Esophagus muscularis mucosa (tissue), 4 donors: ENCODE data around the gene SLTM. TPM values are rescaled to one million over a fixed set of nuclear protein-coding genes. Genes with fewer than 3 reads are reported as not detected.
"Not testable (repeated sequence)": the region's sequence is repeated elsewhere in the genome, so short reads cannot be mapped to it uniquely, and the experiment has no call there.

Source experiments
- DNase-seq: peaks from one replicate; pipeline ENCODE4 v3.0.0-alpha.2; 2017; ENCODE audit errors: extremely low spot score
- H3K27ac ChIP-seq, 4 donors: fragments of 200-600 bp; sonication (generic); replicated peaks in 1 of 4; 1 replicate in 3 of 4; 2 replicates in 1 of 4; pipeline ENCODE4 v1.5.1; 2016 to 2019; ENCODE audit warnings: mild to moderate bottlenecking in 1 of 4
- H3K27me3 ChIP-seq, 4 donors: fragments of 200-600 bp; sonication (generic); one replicate each; pipeline versions ENCODE4 v1.5.1 to v1.6.0; 2016 to 2019
- H3K36me3 ChIP-seq, 4 donors: fragments of 200-600 bp; sonication (generic); one replicate each; pipeline ENCODE4 v1.5.1; 2016 to 2019
- H3K4me1 ChIP-seq, 4 donors: fragments of 200-600 bp; sonication (generic); one replicate each; pipeline ENCODE4 v1.5.1; 2016 to 2019
- H3K4me3 ChIP-seq, 4 donors: fragments of 200-600 bp; sonication (generic); 1 replicate in 2 of 4; 2 replicates in 2 of 4; pipeline ENCODE4 v1.5.1; 2016 to 2019; ENCODE audit warnings: mild to moderate bottlenecking in 4 of 4, moderate library complexity in 1 of 4
- H3K9me3 ChIP-seq, 4 donors: fragments of 200-600 bp; sonication (generic); 1 replicate in 3 of 4; 2 replicates in 1 of 4; pipeline ENCODE4 v1.5.1; 2016 to 2019
- CTCF ChIP-seq, 3 experiments: fragments of 200-600 bp in 2 of 3; fragments of 450-650 bp in 1 of 3; sonication (generic) in 2 of 3; IDR thresholded peaks; one replicate each; pipeline ENCODE4 v1.5.1; 2017 to 2019; ENCODE audit warnings: antibody characterized with exemption in 3 of 3, mild to moderate bottlenecking in 2 of 3, moderate library complexity in 1 of 3
- EP300 ChIP-seq: sonication (generic); formaldehyde crosslinking; IDR thresholded peaks from one replicate; pipeline ENCODE4 v1.6.1; 2017; ENCODE audit warnings: antibody characterized with exemption
- POLR2A ChIP-seq: fragments of 450-650 bp; IDR thresholded peaks from one replicate; pipeline ENCODE4 v1.6.1; 2017; ENCODE audit warnings: antibody characterized with exemption, moderate library complexity, mild to moderate bottlenecking, low read depth
- POLR2AphosphoS5 ChIP-seq, 2 donors: sonication (generic); formaldehyde crosslinking; IDR thresholded peaks; one replicate each; pipeline ENCODE4 v1.6.1; 2017; ENCODE audit warnings: antibody characterized with exemption in 2 of 2
- WGBS: methylation state at CpG from one replicate; pipeline ENCODE4 v1.1.5; 2018; 5-methylcytosine and 5-hydroxymethylcytosine counted together
- intact Hi-C: fragments of 100-400 bp; cut with DNase I; formaldehyde crosslinking; loops from one replicate; pipeline ENCODE4 v1.15.1; 2023
- total RNA-seq, 4 donors: library from RNA; depleted of rRNA; stranded (reverse); fragments of >200 nt; gene quantifications; one replicate each; pipeline versions ENCODE4 v1.1.0 to v1.2.1, GENCODE V29; 2016

SLTM gene
- total RNA-seq, 4 donors from 2014 or later = 69.1 to 88.5 (median 76.3) TPM

- intact Hi-C loops = no loop called here
- TF ChIP-seq POLR2A (no peak), EP300 (no peak), CTCF (IDR thresholded peaks at IDR 0.05) (no peak), POLR2AphosphoS5 (IDR thresholded peaks at IDR 0.05) (no peak)
- WGBS = 91% methylated on average over 2 of the region's 2 CpGs
- Histone ChIP-seq H3K27ac (no peak overlapping the region), H3K9me3 (no peaks in the 10 kb centered on the region), H3K4me1 (peaks cover 8 to 16% (median 9%) of the 10 kb centered on the region in 4 donors), H3K27me3 (no peaks in the 10 kb centered on the region), H3K4me3 (no peak overlapping the region), H3K36me3 (peaks cover 0 to 3% (median 0%) of the 10 kb centered on the region in 4 donors)
- DNase-seq = no peak
Observed at GRCh38 chr15:58862326-58862725, 71.2 kb downstream of the SLTM start.

- H3K4me1 ChIP-seq, intact Hi-C loops, H3K4me3 ChIP-seq, H3K9me3 ChIP-seq, H3K27ac ChIP-seq, DNase-seq, H3K27me3 ChIP-seq: not testable (repeated sequence)
- WGBS = 67% methylated on average over 1 of the region's 1 CpG
- peaks cover 0 to 43% (median 20%) of the 10 kb centered on the region in 4 donors for H3K36me3 ChIP-seq
Observed at GRCh38 chr15:58856621-58857020, 76.9 kb downstream of the SLTM start.

- peaks cover 0 to 48% (median 23%) of the 10 kb centered on the region in 4 donors for H3K36me3 ChIP-seq
- DNase-seq = no peak
- H3K27me3 ChIP-seq = no peaks in the 10 kb centered on the region
- peaks cover 0 to 7% (median 0%) of the 10 kb centered on the region in 4 donors for H3K4me1 ChIP-seq
- intact Hi-C loops = no loop called here
- H3K27ac ChIP-seq = no peak overlapping the region
- no peak for TF ChIP-seq CTCF (IDR thresholded peaks at IDR 0.05)
- TF ChIP-seq POLR2AphosphoS5 (IDR thresholded peaks at IDR 0.05) = no peak
- TF ChIP-seq POLR2A = no peak
- no peak for TF ChIP-seq EP300
- no peaks in the 10 kb centered on the region for H3K9me3 ChIP-seq
- H3K4me3 ChIP-seq = no peak overlapping the region
Observed at GRCh38 chr15:58856086-58856485, 77.4 kb downstream of the SLTM start.

GRCh38 chr15:58854593-58854992 is 78.9 kb downstream of the SLTM start:
- H3K4me3 ChIP-seq = no peak overlapping the region
- H3K36me3 ChIP-seq = peaks cover 0 to 59% (median 31%) of the 10 kb centered on the region in 4 donors
- H3K9me3 ChIP-seq = no peaks in the 10 kb centered on the region
- no peak for TF ChIP-seq POLR2A
- TF ChIP-seq CTCF (IDR thresholded peaks at IDR 0.05) = no peak
- TF ChIP-seq POLR2AphosphoS5 (IDR thresholded peaks at IDR 0.05) = no peak
- no peak for TF ChIP-seq EP300
- intact Hi-C loops = no loop called here
- H3K4me1 ChIP-seq = peaks cover 0 to 7% (median 0%) of the 10 kb centered on the region in 4 donors
- no peak for DNase-seq
- WGBS = 69% methylated on average over 4 of the region's 4 CpGs
- H3K27me3 ChIP-seq = no peaks in the 10 kb centered on the region
- H3K27ac ChIP-seq = no peak overlapping the region

GRCh38 chr15:58852347-58852746 is 81.1 kb downstream of the SLTM start:
- H3K27me3 ChIP-seq = no peaks in the 10 kb centered on the region
- 89% methylated on average over 5 of the region's 5 CpGs for WGBS

GRCh38 chr15:58851205-58851604 is 82.3 kb downstream of the SLTM start:
- H3K9me3 ChIP-seq, H3K27ac ChIP-seq, H3K4me3 ChIP-seq, H3K27me3 ChIP-seq, DNase-seq, intact Hi-C loops, H3K4me1 ChIP-seq: not testable (repeated sequence)
- H3K36me3 ChIP-seq = peaks cover 0 to 85% (median 54%) of the 10 kb centered on the region in 4 donors
- 95% methylated on average over 3 of the region's 3 CpGs for WGBS

More at GRCh38 chr15:58852347-58852746, 81.1 kb downstream of the SLTM start:
- H3K9me3 ChIP-seq = no peaks in the 10 kb centered on the region
- DNase-seq = no peak
- intact Hi-C loops = no loop called here
- TF ChIP-seq POLR2A = no peak
- TF ChIP-seq POLR2AphosphoS5 (IDR thresholded peaks at IDR 0.05) = no peak
- no peak for TF ChIP-seq CTCF (IDR thresholded peaks at IDR 0.05)
- TF ChIP-seq EP300 = no peak
- peaks cover 0 to 82% (median 51%) of the 10 kb centered on the region in 4 donors for H3K36me3 ChIP-seq
- H3K4me3 ChIP-seq = no peak overlapping the region
- peaks cover 0 to 7% (median 0%) of the 10 kb centered on the region in 4 donors for H3K4me1 ChIP-seq
- H3K27ac ChIP-seq = no peak overlapping the region
